Panc1 (cell line): ENCODE measurements around the gene ATG14. TPM values are rescaled to one million over a fixed set of nuclear protein-coding genes. Genes with fewer than 3 reads are reported as not detected.

Experiments used
- ATAC-seq: fragments of 200-7000 bp; cut with Tn5 transposase; 2 replicates; pipeline ENCODE4 v1.9.1; 2020; ENCODE audit warnings: mild to moderate bottlenecking, moderate library complexity
- BruUV-seq: library from RNA; stranded (reverse); fragments of 400-500 nt; replicated peaks from 2 replicates; lab custom pipeline; 2021; lab: Mats Ljungman, UMichigan
- CTCF ChIA-PET: fragments of 300-600 bp; sonication (Branson Sonifier 250); formaldehyde crosslinking; loops from one replicate; lab custom pipeline; 2022; ENCODE audit warnings: antibody characterized with exemption; lab: Charles Lee
- POLR2A ChIA-PET: fragments of 300-600 bp; sonication (Branson Sonifier 250); formaldehyde crosslinking; loops from one replicate; lab custom pipeline; 2022; ENCODE audit warnings: antibody characterized with exemption; lab: Charles Lee
- DNase-seq: peaks from one replicate; pipeline ENCODE4 v3.0.0-alpha.2; 2010; ENCODE audit warnings: low read depth, low spot score
- H3K27ac ChIP-seq: 2 replicates; pipeline ENCODE4 v1.5.1; 2011; ENCODE audit warnings: mild to moderate bottlenecking, low read length, inconsistent platforms
- H3K27me3 ChIP-seq: fragments of 200-500 bp; sonication (Bioruptor generic); 2 replicates; pipeline ENCODE4 v1.6.0; 2014; ENCODE audit warnings: low read length, inconsistent platforms; ENCODE audit not compliant: control insufficient read depth, insufficient read depth
- H3K36me3 ChIP-seq: fragments of 200-500 bp; sonication (Bioruptor generic); 2 replicates; pipeline ENCODE4 v1.5.1; 2014; ENCODE audit warnings: inconsistent platforms, mild to moderate bottlenecking, low read length, moderate library complexity; ENCODE audit not compliant: control insufficient read depth, insufficient read depth
- H3K4me1 ChIP-seq: 2 replicates; pipeline ENCODE4 v1.5.1; 2011; ENCODE audit warnings: inconsistent platforms, mild to moderate bottlenecking, low read length, moderate library complexity; ENCODE audit not compliant: control insufficient read depth, insufficient read depth
- H3K4me3 ChIP-seq, 2 experiments: 2 replicates each; pipeline ENCODE4 v1.5.1; 2011 to 2012; ENCODE audit warnings: low read depth in 2 of 2, low read length in 2 of 2, mild to moderate bottlenecking in 2 of 2, inconsistent platforms in 1 of 2, moderate library complexity in 1 of 2
- H3K9me3 ChIP-seq: fragments of 200-500 bp; sonication (Bioruptor generic); 2 replicates; pipeline ENCODE4 v1.5.1; 2014; ENCODE audit warnings: low read depth, mild to moderate bottlenecking, inconsistent platforms, low read length, moderate library complexity; ENCODE audit not compliant: control insufficient read depth, insufficient read depth
- POLR2AphosphoS5 ChIP-seq: IDR thresholded peaks from 2 replicates; pipeline ENCODE4 v1.6.1; 2012; ENCODE audit warnings: mild to moderate bottlenecking, low read depth, low read length, moderate library complexity
- SIN3A ChIP-seq: IDR thresholded peaks from 2 replicates; pipeline ENCODE4 v1.6.1; 2012; ENCODE audit warnings: low read depth, mild to moderate bottlenecking, low read length, moderate library complexity, borderline replicate concordance; ENCODE audit not compliant: insufficient read depth
- TCF7L2 ChIP-seq: IDR thresholded peaks from 2 replicates; pipeline ENCODE4 v1.6.1; 2011; ENCODE audit warnings: mild to moderate bottlenecking, low read depth, low read length, inconsistent platforms
- in situ Hi-C: cut with HindIII; loops from 2 replicates; pipeline ENCODE4 v1.10.0; 2016; ENCODE audit warnings: low sequenced_read_pairs, low pct_unique_long_range_greater_than_20kb
- intact Hi-C: fragments of 100-400 bp; cut with micrococcal nuclease; formaldehyde crosslinking; loops from one replicate; pipeline ENCODE4 v1.10.0; 2022; ENCODE audit not compliant: unreplicated experiment
- total RNA-seq: library from RNA; stranded (reverse); gene quantifications from one replicate; pipeline ENCODE4 v1.2.1, GENCODE V29; 2021; ENCODE audit not compliant: unreplicated experiment
- TF ChIP-seq, protein P1 (sequence below), 2 experiments: IDR thresholded peaks; 2 replicates each; pipeline ENCODE4 v1.6.1; 2011 to 2012; ENCODE audit warnings: low read depth in 2 of 2, control low read depth in 1 of 2, low read length in 1 of 2, mild to moderate bottlenecking in 1 of 2, moderate library complexity in 1 of 2; ENCODE audit not compliant: insufficient read depth in 1 of 2
- TF ChIP-seq, protein P2 (sequence below): fragments of 450-650 bp; IDR thresholded peaks from 2 replicates; pipeline ENCODE4 v1.5.1; 2017; ENCODE audit warnings: mild to moderate bottlenecking

Gene ATG14
- total RNA-seq, 1 experiment from 2014 or later, result 7.1 TPM

DNA sequence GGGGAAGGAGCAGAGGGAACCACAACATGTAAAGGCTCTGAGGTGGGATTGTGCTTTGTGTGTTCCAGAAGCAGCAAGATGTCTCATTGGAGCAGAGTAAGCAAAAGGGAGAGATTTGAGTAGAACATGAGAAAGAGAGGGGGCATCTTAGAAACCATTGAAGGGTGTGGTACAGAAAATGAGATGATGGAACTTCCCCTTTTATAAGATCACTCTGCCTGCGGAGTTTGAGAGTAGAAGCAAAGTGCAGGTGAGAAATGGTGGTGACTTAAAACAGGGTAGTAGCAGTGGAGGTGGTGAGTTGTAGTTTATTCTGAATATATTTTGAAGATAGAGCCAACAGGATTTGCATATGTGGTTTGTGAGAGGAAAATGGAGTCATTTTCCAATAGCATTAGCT, 84.5 kb downstream of the ATG14 start:
- Histone ChIP-seq H3K36me3 (no peaks in the 10 kb centered on the region), H3K4me1 (peaks cover 2% of the 10 kb centered on the region; the same call in 1 of the 2 replicates), H3K27ac (no peak overlapping the region), H3K4me3 (no peak overlapping the region), H3K9me3 (no peaks in the 10 kb centered on the region), H3K27me3 (no peaks in the 10 kb centered on the region)
- TF ChIP-seq POLR2AphosphoS5, result no peak
- TF ChIP-seq, protein P1, sequence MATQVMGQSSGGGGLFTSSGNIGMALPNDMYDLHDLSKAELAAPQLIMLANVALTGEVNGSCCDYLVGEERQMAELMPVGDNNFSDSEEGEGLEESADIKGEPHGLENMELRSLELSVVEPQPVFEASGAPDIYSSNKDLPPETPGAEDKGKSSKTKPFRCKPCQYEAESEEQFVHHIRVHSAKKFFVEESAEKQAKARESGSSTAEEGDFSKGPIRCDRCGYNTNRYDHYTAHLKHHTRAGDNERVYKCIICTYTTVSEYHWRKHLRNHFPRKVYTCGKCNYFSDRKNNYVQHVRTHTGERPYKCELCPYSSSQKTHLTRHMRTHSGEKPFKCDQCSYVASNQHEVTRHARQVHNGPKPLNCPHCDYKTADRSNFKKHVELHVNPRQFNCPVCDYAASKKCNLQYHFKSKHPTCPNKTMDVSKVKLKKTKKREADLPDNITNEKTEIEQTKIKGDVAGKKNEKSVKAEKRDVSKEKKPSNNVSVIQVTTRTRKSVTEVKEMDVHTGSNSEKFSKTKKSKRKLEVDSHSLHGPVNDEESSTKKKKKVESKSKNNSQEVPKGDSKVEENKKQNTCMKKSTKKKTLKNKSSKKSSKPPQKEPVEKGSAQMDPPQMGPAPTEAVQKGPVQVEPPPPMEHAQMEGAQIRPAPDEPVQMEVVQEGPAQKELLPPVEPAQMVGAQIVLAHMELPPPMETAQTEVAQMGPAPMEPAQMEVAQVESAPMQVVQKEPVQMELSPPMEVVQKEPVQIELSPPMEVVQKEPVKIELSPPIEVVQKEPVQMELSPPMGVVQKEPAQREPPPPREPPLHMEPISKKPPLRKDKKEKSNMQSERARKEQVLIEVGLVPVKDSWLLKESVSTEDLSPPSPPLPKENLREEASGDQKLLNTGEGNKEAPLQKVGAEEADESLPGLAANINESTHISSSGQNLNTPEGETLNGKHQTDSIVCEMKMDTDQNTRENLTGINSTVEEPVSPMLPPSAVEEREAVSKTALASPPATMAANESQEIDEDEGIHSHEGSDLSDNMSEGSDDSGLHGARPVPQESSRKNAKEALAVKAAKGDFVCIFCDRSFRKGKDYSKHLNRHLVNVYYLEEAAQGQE (IDR thresholded peaks at IDR 0.05; ENCODE audit: insufficient read depth in 1 of 2, low read depth in 2 of 2, low read length in 1 of 2), result no peak
- TF ChIP-seq, protein P2, sequence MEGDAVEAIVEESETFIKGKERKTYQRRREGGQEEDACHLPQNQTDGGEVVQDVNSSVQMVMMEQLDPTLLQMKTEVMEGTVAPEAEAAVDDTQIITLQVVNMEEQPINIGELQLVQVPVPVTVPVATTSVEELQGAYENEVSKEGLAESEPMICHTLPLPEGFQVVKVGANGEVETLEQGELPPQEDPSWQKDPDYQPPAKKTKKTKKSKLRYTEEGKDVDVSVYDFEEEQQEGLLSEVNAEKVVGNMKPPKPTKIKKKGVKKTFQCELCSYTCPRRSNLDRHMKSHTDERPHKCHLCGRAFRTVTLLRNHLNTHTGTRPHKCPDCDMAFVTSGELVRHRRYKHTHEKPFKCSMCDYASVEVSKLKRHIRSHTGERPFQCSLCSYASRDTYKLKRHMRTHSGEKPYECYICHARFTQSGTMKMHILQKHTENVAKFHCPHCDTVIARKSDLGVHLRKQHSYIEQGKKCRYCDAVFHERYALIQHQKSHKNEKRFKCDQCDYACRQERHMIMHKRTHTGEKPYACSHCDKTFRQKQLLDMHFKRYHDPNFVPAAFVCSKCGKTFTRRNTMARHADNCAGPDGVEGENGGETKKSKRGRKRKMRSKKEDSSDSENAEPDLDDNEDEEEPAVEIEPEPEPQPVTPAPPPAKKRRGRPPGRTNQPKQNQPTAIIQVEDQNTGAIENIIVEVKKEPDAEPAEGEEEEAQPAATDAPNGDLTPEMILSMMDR, result no peak
- TF ChIP-seq SIN3A, result no peak
- no peak for TF ChIP-seq TCF7L2
- intact Hi-C loops (no loop called here), in situ Hi-C loops (no loop called here)
- DNase-seq (no peak), ATAC-seq (no peak)
- ChIA-PET POLR2A (no interaction called here), CTCF (no interaction called here)
- BruUV-seq, result no TSS peak

GRCh38 chr14:55324812-55325211, 86.8 kb downstream of the ATG14 start:
- no TSS peak for BruUV-seq
- H3K4me3 ChIP-seq, result no peak overlapping the region
- in situ Hi-C loops (no loop called here), intact Hi-C loops (no loop called here)
- ATAC-seq (no peak), DNase-seq (no peak)
- H3K36me3 ChIP-seq, result no peaks in the 10 kb centered on the region
- no peaks in the 10 kb centered on the region for H3K9me3 ChIP-seq
- TF ChIP-seq, protein P2, result no peak
- no peak for TF ChIP-seq SIN3A
- TF ChIP-seq, protein P1 (IDR thresholded peaks at IDR 0.05; ENCODE audit: insufficient read depth in 1 of 2, low read depth in 2 of 2, low read length in 1 of 2), result no peak
- TF ChIP-seq TCF7L2, result no peak
- TF ChIP-seq POLR2AphosphoS5, result no peak
- ChIA-PET POLR2A (no interaction called here), CTCF (no interaction called here)
- H3K27ac ChIP-seq, result no peak overlapping the region
- H3K4me1 ChIP-seq, result no peaks in the 10 kb centered on the region; the same call in 1 of the 2 replicates
- H3K27me3 ChIP-seq, result no peaks in the 10 kb centered on the region
